A549 (cell line): ENCODE data around the gene MFAP1. TPM values are rescaled to one million over a fixed set of nuclear protein-coding genes. Genes with fewer than 3 reads are reported as not detected.
A peak's percentile ranks its signal among the peaks of the same experiment; 100 is the strongest.

Experiments
- ATAC-seq, 2 experiments: fragments of 200-7000 bp in 1 of 2; fragments of >200 bp in 1 of 2; cut with Nextera tagmentation in 1 of 2; cut with Tn5 transposase in 1 of 2; 3 replicates each; pipeline versions ENCODE4 v1.8.0 to v1.9.1; 2018 to 2020; ENCODE audit warnings: mild to moderate bottlenecking in 1 of 2, moderate library complexity in 1 of 2
- CTCF ChIA-PET: fragments of 300-600 bp; sonication (Branson Sonifier 250); formaldehyde crosslinking; extraction: SDS; loops from one replicate; lab custom pipeline; 2021; ENCODE audit warnings: antibody characterized with exemption, inconsistent platforms; lab: Yijun Ruan, JAX
- POLR2A ChIA-PET: fragments of 350-600 bp; formaldehyde crosslinking; extraction: SDS; loops from one replicate; lab custom pipeline; 2021; ENCODE audit warnings: antibody characterized with exemption, inconsistent platforms; lab: Yijun Ruan, JAX
- DNase-seq, 2 experiments: peaks; one replicate each; pipeline versions ENCODE4 v3.0.0 to v3.0.0-alpha.2; 2011 to 2016; ENCODE audit warnings: low read depth in 1 of 2, low spot score in 1 of 2
- FAIRE-seq: peaks from 2 replicates; lab custom pipeline; 2011; peaks lifted over from hg19 to GRCh38; lab: Jason Lieb, UNC
- H3K27ac ChIP-seq, 2 experiments: fragments of >200 bp; sonication (Bioruptor Twin); formaldehyde crosslinking; 3 replicates each; pipeline ENCODE4 v1.5.1; 2016 to 2017
- H3K4me1 ChIP-seq: fragments of >200 bp; sonication (Bioruptor Twin); formaldehyde crosslinking; 3 replicates; pipeline ENCODE4 v1.6.1; 2016
- H3K4me2 ChIP-seq: fragments of >200 bp; sonication (Bioruptor Twin); formaldehyde crosslinking; 3 replicates; pipeline ENCODE4 v1.6.1; 2016
- H3K4me3 ChIP-seq: fragments of >200 bp; sonication (Bioruptor Twin); formaldehyde crosslinking; 3 replicates; pipeline ENCODE4 v1.5.1; 2016
- H3K9me3 ChIP-seq: fragments of >200 bp; sonication (Bioruptor Twin); formaldehyde crosslinking; 3 replicates; pipeline ENCODE4 v1.6.1; 2016
- CBX8 ChIP-seq: fragments of 200-600 bp; sonication (generic); IDR thresholded peaks from 2 replicates; pipeline ENCODE4 v1.6.1; 2016
- CHD2 ChIP-seq: fragments of 150-350 bp; IDR thresholded peaks from 2 replicates; pipeline ENCODE4 v1.6.1; 2014; ENCODE audit warnings: low read length; ENCODE audit not compliant: partially characterized antibody
- EHF ChIP-seq: fragments of 250-450 bp; sonication (Bioruptor Pico); IDR thresholded peaks from 2 replicates; pipeline ENCODE4 v1.5.0; 2020; ENCODE audit warnings: mild to moderate bottlenecking
- EHMT2 ChIP-seq: fragments of 200-600 bp; sonication (generic); IDR thresholded peaks from 2 replicates; pipeline ENCODE4 v1.6.1; 2016; ENCODE audit warnings: antibody characterized with exemption, low read depth, mild to moderate bottlenecking, moderate library complexity
- FOXS1 ChIP-seq: fragments of 250-450 bp; sonication (Bioruptor Pico); IDR thresholded peaks from 2 replicates; pipeline ENCODE4 v1.5.0; 2020; ENCODE audit warnings: mild to moderate bottlenecking, moderate library complexity
- HDAC2 ChIP-seq: fragments of 200-600 bp; sonication (generic); IDR thresholded peaks from 2 replicates; pipeline ENCODE4 v1.6.1; 2016
- HOXA7 ChIP-seq: fragments of 250-450 bp; sonication (Bioruptor Pico); IDR thresholded peaks from 2 replicates; pipeline ENCODE4 v1.5.0; 2020; ENCODE audit warnings: mild to moderate bottlenecking, moderate library complexity
- HOXB13 ChIP-seq: fragments of 250-450 bp; sonication (Bioruptor Pico); IDR thresholded peaks from 2 replicates; pipeline ENCODE4 v1.5.0; 2020; ENCODE audit warnings: low read depth, mild to moderate bottlenecking, moderate library complexity
- HOXB5 ChIP-seq: fragments of 250-450 bp; sonication (Bioruptor Pico); IDR thresholded peaks from 2 replicates; pipeline ENCODE4 v1.5.0; 2020; ENCODE audit warnings: mild to moderate bottlenecking, moderate library complexity
- JUN ChIP-seq, 2 experiments: fragments of >200 bp; sonication (Bioruptor Twin); formaldehyde crosslinking; IDR thresholded peaks; 2 replicates in 1 of 2; 3 replicates in 1 of 2; pipeline ENCODE4 v1.6.1; 2016 to 2017
- JUNB ChIP-seq: fragments of >200 bp; sonication (Bioruptor Twin); formaldehyde crosslinking; IDR thresholded peaks from 2 replicates; pipeline ENCODE4 v1.6.1; 2016
- KDM5A ChIP-seq: fragments of 200-600 bp; sonication (generic); IDR thresholded peaks from 2 replicates; pipeline ENCODE4 v1.6.1; 2016; ENCODE audit warnings: antibody characterized with exemption, mild to moderate bottlenecking
- MAFK ChIP-seq: fragments of 450-650 bp; IDR thresholded peaks from 2 replicates; pipeline ENCODE4 v1.6.1; 2014; ENCODE audit not compliant: partially characterized antibody
- MYC ChIP-seq: IDR thresholded peaks from 2 replicates; pipeline ENCODE4 v1.6.1; 2012; ENCODE audit warnings: mild to moderate bottlenecking, inconsistent platforms, low read length, improper control_type of control experiment, borderline replicate concordance
- NFE2L2 ChIP-seq: fragments of 150-350 bp; conservative IDR thresholded peaks from 2 replicates; pipeline ENCODE4 v1.6.1; 2014; ENCODE audit warnings: low read length
- NPAS2 ChIP-seq: fragments of 250-450 bp; sonication (Bioruptor Pico); IDR thresholded peaks from 2 replicates; pipeline ENCODE4 v1.8.0; 2022; ENCODE audit warnings: mild to moderate bottlenecking, moderate library complexity, borderline replicate concordance
- PHF8 ChIP-seq: fragments of 200-600 bp; sonication (generic); IDR thresholded peaks from 2 replicates; pipeline ENCODE4 v1.6.1; 2016; ENCODE audit warnings: low read depth, mild to moderate bottlenecking, antibody characterized with exemption, moderate library complexity, borderline replicate concordance
- RAD21 ChIP-seq, 2 experiments: fragments of >200 bp in 1 of 2; sonication (Bioruptor Twin) in 1 of 2; formaldehyde crosslinking in 1 of 2; IDR thresholded peaks in 1 of 2; conservative IDR thresholded peaks in 1 of 2; 2 replicates in 1 of 2; 3 replicates in 1 of 2; pipeline ENCODE4 v1.6.1; 2012 to 2018; ENCODE audit warnings: inconsistent platforms in 1 of 2
- RARB ChIP-seq: fragments of 250-450 bp; sonication (Bioruptor Pico); IDR thresholded peaks from 2 replicates; pipeline ENCODE4 v1.8.0; 2021; ENCODE audit warnings: mild to moderate bottlenecking, moderate library complexity
- SMC3 ChIP-seq: fragments of >200 bp; sonication (Bioruptor Twin); formaldehyde crosslinking; IDR thresholded peaks from 3 replicates; pipeline ENCODE4 v1.6.1; 2018; ENCODE audit warnings: inconsistent platforms
- TP53 ChIP-seq: fragments of 250-450 bp; sonication (Bioruptor Pico); IDR thresholded peaks from 2 replicates; pipeline ENCODE4 v1.5.0; 2021; ENCODE audit warnings: mild to moderate bottlenecking, moderate library complexity
- ZSCAN20 ChIP-seq: fragments of 250-450 bp; sonication (Bioruptor Pico); IDR thresholded peaks from 2 replicates; pipeline ENCODE4 v1.8.0; 2022; ENCODE audit warnings: mild to moderate bottlenecking, moderate library complexity
- WGBS: methylation state at CpG from one replicate; pipeline ENCODE4 v1.1.6; 2017; ENCODE audit errors: missing lambda C conversion rate; 5-methylcytosine and 5-hydroxymethylcytosine counted together
- polyA plus RNA-seq, 4 experiments: library from polyadenylated mRNA; depleted of rRNA in 3 of 4; stranded (reverse); fragments of >200 nt; fragmentation: RNase III in 1 of 4; extraction: RNeasy Plus Mini Kit Qiagen cat#74134 plus additional on column Dnase treatment in 1 of 4; gene quantifications; 2 replicates in 3 of 4; 3 replicates in 1 of 4; pipeline ENCODE4 v1.2.3, GENCODE V29; 2011 to 2017
- TF ChIP-seq, protein P1 (sequence below): fragments of >200 bp; sonication (Bioruptor Twin); formaldehyde crosslinking; IDR thresholded peaks from 3 replicates; pipeline ENCODE4 v1.5.1; 2016
- TF ChIP-seq, protein P2 (sequence below): fragments of >200 bp; sonication (Bioruptor Twin); formaldehyde crosslinking; IDR thresholded peaks from 2 replicates; pipeline ENCODE4 v1.6.1; 2016
- TF ChIP-seq, protein P3 (sequence below): fragments of 250-450 bp; sonication (Bioruptor Pico); IDR thresholded peaks from 2 replicates; pipeline ENCODE4 v1.5.0; 2021; ENCODE audit warnings: mild to moderate bottlenecking, moderate library complexity, borderline replicate concordance
- TF ChIP-seq, protein P4 (sequence below): fragments of >200 bp; sonication (Bioruptor Twin); formaldehyde crosslinking; IDR thresholded peaks from 3 replicates; pipeline ENCODE4 v1.6.1; 2016

The MFAP1 gene
- polyA plus RNA-seq, 2 of the 4 experiments (the other 2 are of a cell fraction), result 31.7 to 40.3 TPM

DNA sequence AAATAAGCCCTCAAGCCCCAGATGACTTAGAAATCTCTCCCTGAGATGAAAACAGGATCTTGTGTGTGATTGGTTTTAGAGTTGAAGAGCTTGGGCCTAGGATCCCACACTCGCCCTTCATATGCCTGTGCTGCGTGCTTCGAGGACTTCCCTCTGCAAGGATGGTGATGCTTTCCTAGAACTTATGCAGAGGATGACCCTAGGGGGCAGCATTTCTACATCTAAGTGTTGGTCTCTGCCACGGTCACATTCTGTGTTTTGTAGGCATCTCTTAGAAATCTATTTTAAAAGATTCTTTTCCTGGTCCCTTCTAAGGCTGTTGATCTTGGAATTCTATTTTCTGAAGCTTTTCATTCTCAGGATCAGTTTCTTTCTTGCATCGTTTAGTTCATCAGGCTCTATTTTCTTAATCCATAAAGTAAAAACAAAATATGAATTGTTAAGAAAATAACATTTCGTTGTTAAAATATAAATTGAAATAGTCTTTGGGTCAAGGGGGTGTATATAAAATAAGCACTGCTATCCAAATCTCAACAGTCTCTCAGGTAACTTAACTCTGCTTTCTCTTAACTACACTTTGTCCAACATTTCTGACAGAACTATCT lies 48.0 kb upstream of the MFAP1 start:
- Histone ChIP-seq H3K9me3 (no peaks in the 10 kb centered on the region), H3K4me3 (no peak overlapping the region), H3K27ac (no peak overlapping the region)
- POLR2A ChIA-PET, result no interaction called here
- DNase-seq (peak; percentile 56 to 69), FAIRE-seq (no peak)
- peak; percentile 59 to 64 for TF ChIP-seq RAD21 (conservative IDR thresholded peaks at IDR 0.05 in 1 of 2, IDR thresholded peaks at IDR 0.05 in 1 of 2)
- TF ChIP-seq, protein P1, sequence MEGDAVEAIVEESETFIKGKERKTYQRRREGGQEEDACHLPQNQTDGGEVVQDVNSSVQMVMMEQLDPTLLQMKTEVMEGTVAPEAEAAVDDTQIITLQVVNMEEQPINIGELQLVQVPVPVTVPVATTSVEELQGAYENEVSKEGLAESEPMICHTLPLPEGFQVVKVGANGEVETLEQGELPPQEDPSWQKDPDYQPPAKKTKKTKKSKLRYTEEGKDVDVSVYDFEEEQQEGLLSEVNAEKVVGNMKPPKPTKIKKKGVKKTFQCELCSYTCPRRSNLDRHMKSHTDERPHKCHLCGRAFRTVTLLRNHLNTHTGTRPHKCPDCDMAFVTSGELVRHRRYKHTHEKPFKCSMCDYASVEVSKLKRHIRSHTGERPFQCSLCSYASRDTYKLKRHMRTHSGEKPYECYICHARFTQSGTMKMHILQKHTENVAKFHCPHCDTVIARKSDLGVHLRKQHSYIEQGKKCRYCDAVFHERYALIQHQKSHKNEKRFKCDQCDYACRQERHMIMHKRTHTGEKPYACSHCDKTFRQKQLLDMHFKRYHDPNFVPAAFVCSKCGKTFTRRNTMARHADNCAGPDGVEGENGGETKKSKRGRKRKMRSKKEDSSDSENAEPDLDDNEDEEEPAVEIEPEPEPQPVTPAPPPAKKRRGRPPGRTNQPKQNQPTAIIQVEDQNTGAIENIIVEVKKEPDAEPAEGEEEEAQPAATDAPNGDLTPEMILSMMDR, result peak; percentile 58
- TF ChIP-seq SMC3, result peak; percentile 38; the same call in 2 of the 3 replicates
- TF ChIP-seq HOXB5 (CRISPR knock-in tag), result no peak
- TF ChIP-seq, all 56 proteins: peak for 3
- CTCF ChIA-PET, result interaction anchor here (0.7 to 2.0 kb wide), 22 partner anchors 9 to 631 kb away, joined by 3 to 10 read pairs (median 3); no protein-coding TSS in a partner anchor
- Histone ChIP-seq H3K4me2 (no peak overlapping the region), H3K4me1 (no peaks in the 10 kb centered on the region)
- peak; percentile 92 to 93 for ATAC-seq
- WGBS, result 73% methylated on average over 6 of the region's 6 CpGs

DNA sequence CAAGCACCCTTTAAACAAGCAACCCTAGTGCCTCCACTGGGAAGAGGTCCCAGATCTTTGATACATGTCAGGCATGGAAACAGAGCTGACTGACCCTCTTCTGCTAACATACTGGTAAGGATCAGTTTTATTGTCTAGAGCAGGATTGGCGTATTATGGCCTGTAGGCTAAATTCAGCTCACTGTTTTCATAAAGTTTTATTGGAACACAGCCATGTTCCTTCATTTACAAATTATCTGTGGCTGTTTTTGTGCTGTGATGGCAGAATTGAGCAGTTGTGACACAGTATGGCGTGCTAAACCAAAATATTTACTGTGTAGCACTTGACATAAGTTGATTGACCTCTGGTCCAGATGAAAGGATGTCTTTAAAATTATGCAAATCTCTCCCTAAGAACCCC lies 47.3 kb upstream of the MFAP1 start:
- ChIA-PET POLR2A (no interaction called here), CTCF (interaction anchor here (0.7 to 2.0 kb wide), 20 partner anchors 9 to 632 kb away, joined by 3 to 10 read pairs (median 3); no protein-coding TSS in a partner anchor)
- no peaks in the 10 kb centered on the region for H3K4me1 ChIP-seq
- H3K4me2 ChIP-seq, result no peak overlapping the region
- TF ChIP-seq HOXB13 (CRISPR knock-in tag) (no peak), JUN (IDR thresholded peaks at IDR 0.05) (no peak), ZSCAN20 (CRISPR knock-in tag) (no peak)
- no peak overlapping the region for H3K4me3 ChIP-seq
- DNase-seq (no peak), FAIRE-seq (no peak), ATAC-seq (no peak)
- no peaks in the 10 kb centered on the region for H3K9me3 ChIP-seq
- 86% methylated on average over 2 of the region's 2 CpGs for WGBS
- no peak overlapping the region for H3K27ac ChIP-seq

DNA sequence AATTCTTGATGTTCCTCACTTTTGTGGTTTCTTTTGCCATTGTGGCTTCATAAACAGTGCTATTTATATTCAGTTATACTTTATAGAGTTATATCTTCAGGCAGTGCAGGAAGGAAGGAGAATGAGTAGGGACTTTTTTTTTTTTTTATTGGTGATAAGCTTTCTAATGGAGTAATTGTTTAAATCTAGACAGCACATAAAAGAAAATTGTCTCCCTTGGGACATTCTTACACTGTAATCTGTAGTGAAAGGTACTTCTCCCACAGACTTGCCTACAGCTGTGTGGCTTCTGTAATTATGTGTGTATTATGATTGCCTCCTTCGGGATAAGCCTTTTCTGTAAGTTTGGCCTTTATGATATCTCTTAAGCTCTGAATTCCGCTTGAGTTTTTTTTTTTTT lies 43.9 kb upstream of the MFAP1 start:
- Histone ChIP-seq H3K4me1 (no peaks in the 10 kb centered on the region), H3K27ac (no peak overlapping the region), H3K9me3 (no peaks in the 10 kb centered on the region), H3K4me2 (no peak overlapping the region), H3K4me3 (no peak overlapping the region)
- ATAC-seq (no peak), DNase-seq (no peak), FAIRE-seq (no peak)
- 83% methylated on average over 2 of the region's 2 CpGs for WGBS
- ChIA-PET POLR2A (no interaction called here), CTCF (interaction anchor here (1.2 kb wide), 1 partner anchor 526 kb away, joined by 3 read pairs; no protein-coding TSS in a partner anchor)
- TF ChIP-seq FOXS1 (CRISPR knock-in tag) (no peak), EHF (CRISPR knock-in tag) (no peak), HOXA7 (no peak), EHMT2 (no peak), JUNB (no peak)
- TF ChIP-seq, protein P2, sequence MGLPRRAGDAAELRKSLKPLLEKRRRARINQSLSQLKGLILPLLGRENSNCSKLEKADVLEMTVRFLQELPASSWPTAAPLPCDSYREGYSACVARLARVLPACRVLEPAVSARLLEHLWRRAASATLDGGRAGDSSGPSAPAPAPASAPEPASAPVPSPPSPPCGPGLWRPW, result no peak

DNA sequence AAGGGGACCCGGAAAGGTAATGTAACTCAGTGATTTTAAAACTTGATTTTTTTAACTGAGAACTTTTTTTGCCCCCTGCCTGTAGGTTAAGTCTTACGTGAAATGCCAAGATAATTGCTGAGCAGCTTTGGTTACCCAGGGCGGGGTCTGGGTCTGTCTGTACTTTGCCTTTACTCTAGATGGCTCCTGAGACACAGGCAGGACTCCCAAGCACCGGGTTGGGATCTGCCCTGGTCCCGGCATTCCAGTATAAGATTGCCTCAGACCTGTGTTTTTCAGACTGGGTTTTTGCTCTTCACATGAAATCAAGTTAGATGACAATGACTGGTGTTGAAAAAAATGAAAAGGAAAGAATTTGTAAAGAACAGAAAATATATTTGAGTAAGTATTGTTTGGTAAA lies 42.6 kb upstream of the MFAP1 start:
- DNase-seq, result no peak
- Histone ChIP-seq H3K27ac (no peak overlapping the region), H3K4me1 (no peaks in the 10 kb centered on the region), H3K4me3 (no peak overlapping the region), H3K4me2 (no peak overlapping the region), H3K9me3 (no peaks in the 10 kb centered on the region)
- no peak for FAIRE-seq
- ChIA-PET CTCF (interaction anchor here (1.9 kb wide), 1 partner anchor 15 kb away, joined by 5 read pairs; no protein-coding TSS in a partner anchor), POLR2A (no interaction called here)
- 91% methylated on average over 5 of the region's 5 CpGs for WGBS
- TF ChIP-seq EHF (CRISPR knock-in tag) (no peak), KDM5A (no peak), RAD21 (conservative IDR thresholded peaks at IDR 0.05 in 1 of 2, IDR thresholded peaks at IDR 0.05 in 1 of 2) (no peak), NPAS2 (no peak), PHF8 (no peak), TP53 (CRISPR knock-in tag) (no peak), SMC3 (no peak), HOXB13 (CRISPR knock-in tag) (no peak), MAFK (no peak), CHD2 (no peak), CBX8 (no peak), MYC (no peak), HDAC2 (no peak), RARB (CRISPR knock-in tag) (no peak), NFE2L2 (no peak)
- TF ChIP-seq, protein P3, sequence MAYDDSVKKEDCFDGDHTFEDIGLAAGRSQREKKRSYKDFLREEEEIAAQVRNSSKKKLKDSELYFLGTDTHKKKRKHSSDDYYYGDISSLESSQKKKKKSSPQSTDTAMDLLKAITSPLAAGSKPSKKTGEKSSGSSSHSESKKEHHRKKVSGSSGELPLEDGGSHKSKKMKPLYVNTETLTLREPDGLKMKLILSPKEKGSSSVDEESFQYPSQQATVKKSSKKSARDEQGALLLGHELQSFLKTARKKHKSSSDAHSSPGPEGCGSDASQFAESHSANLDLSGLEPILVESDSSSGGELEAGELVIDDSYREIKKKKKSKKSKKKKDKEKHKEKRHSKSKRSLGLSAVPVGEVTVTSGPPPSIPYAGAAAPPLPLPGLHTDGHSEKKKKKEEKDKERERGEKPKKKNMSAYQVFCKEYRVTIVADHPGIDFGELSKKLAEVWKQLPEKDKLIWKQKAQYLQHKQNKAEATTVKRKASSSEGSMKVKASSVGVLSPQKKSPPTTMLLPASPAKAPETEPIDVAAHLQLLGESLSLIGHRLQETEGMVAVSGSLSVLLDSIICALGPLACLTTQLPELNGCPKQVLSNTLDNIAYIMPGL, result no peak
- TF ChIP-seq, protein P4, sequence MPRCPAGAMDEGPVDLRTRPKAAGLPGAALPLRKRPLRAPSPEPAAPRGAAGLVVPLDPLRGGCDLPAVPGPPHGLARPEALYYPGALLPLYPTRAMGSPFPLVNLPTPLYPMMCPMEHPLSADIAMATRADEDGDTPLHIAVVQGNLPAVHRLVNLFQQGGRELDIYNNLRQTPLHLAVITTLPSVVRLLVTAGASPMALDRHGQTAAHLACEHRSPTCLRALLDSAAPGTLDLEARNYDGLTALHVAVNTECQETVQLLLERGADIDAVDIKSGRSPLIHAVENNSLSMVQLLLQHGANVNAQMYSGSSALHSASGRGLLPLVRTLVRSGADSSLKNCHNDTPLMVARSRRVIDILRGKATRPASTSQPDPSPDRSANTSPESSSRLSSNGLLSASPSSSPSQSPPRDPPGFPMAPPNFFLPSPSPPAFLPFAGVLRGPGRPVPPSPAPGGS, result no peak
- no peak for ATAC-seq
